ENCODE results near the gene GPR25.
A peak's percentile ranks its signal among the peaks of the same experiment; 100 is the strongest.

GPR25 gene

DNA sequence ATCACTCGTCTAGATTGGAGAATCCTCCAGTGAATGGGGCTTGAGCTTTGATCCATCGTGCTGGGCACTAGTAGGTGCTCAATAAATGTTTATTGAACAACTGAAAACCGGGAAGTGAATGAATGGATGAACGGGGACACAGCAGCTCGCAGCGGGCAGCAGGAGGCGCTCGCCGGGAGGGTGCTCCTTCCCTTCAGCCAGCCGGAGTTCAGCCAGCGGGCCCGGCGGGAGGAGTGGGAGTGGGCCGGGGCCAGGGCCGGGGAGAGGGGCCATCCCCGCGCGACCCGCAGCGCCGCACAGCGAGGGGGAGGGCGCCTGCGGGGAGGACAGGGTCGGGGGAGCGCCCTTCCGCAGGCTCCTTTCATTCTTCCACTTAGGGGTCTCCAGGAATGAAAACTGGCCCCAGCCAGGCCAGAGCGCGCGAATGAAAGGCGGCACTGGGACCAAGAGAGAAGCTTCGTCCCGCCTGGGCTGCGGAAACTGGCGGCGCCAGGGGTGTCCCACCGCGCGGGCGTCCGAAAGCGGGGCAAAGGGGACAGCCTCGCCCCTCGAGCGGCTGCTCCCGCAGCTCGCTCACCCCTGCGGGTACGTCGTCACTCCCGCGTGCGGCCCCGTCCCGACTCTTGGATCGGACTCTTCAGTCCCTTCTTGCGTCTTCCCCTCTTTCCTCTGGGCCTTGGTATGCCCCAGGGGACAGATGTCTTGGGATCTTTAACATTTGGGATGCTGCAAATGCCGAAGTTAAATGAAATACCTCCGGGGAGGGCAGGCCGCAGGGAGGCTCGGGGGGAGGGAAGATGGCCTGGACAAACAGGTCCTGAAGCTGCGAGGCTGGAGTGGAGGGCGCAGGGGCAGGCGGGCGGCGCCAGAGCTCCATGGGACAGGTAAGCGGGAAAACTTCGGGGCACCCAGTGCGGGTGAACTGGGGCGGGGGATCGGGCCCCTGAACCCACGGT lies 18.3 kb downstream of the GPR25 start:
- Histone ChIP-seq H3K9me3 (ENCODE audit: control insufficient read depth, insufficient read depth, low read length) (no peaks in the 10 kb centered on the region), H3K27me3 (ENCODE audit: control insufficient read depth, insufficient read depth, low read length) (peaks cover 3% of the 10 kb centered on the region), H3K4me1 (ENCODE audit: control insufficient read depth, insufficient read depth, low read length) (peaks cover 54% of the 10 kb centered on the region), H3K4me3 (ENCODE audit: low read depth, low read length) (peak overlapping the region; percentile 81), H3K36me3 (ENCODE audit: control insufficient read depth, insufficient read depth, low read length) (no peaks in the 10 kb centered on the region), H3K9ac (ENCODE audit: low read depth, low read length) (peak overlapping the region; percentile 99)

DNA sequence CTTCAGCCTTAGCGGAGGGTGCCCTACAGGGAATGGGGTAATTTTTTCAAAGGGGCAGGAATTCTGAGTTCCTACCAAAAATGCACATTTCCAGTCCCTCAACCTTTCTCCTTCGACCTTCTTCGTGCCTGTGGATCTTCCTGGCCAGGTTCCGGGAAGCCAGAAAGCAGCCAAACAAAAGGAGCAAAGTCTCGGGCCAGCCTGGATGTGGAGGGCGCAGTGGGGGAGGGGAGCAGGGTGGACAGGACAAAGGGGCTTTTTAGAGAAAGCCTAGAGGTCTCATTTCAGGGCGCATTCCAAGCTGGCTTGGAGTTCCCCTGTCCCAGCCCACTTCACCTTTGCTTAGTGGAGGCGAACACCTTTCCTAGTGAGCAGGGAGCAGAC lies 19.0 kb downstream of the GPR25 start:
- H3K9ac ChIP-seq (ENCODE audit: low read depth, low read length) = peak overlapping the region; percentile 99
- peaks cover 58% of the 10 kb centered on the region for H3K4me1 ChIP-seq (ENCODE audit: control insufficient read depth, insufficient read depth, low read length)
- H3K9me3 ChIP-seq (ENCODE audit: control insufficient read depth, insufficient read depth, low read length) = no peaks in the 10 kb centered on the region
- peaks cover 3% of the 10 kb centered on the region for H3K27me3 ChIP-seq (ENCODE audit: control insufficient read depth, insufficient read depth, low read length)
- H3K36me3 ChIP-seq (ENCODE audit: control insufficient read depth, insufficient read depth, low read length) = no peaks in the 10 kb centered on the region
- H3K4me3 ChIP-seq (ENCODE audit: low read depth, low read length) = peak overlapping the region; percentile 81

DNA sequence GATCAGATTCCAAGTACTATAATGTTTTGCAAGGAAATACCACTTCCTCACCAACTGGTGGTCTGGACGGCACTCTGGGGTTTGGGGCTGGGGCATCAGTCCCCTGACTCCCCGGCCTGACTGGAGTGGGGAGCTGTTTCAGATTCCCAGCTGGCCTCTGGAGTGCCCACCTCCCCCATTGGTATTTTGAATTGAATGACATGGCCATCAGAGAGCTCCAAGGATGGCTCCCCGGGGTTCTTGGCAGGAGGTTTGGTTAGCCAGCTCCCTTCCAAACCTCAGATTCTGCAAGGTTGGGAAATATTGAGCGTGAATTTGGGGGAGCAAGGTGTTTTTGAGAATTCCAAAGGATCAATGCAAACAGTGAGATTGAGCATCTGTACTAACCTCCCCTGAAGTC lies 19.8 kb downstream of the GPR25 start:
- peak overlapping the region; percentile 99 for H3K9ac ChIP-seq (ENCODE audit: low read depth, low read length)
- peak overlapping the region; percentile 81 for H3K4me3 ChIP-seq (ENCODE audit: low read depth, low read length)
- peaks cover 58% of the 10 kb centered on the region for H3K4me1 ChIP-seq (ENCODE audit: control insufficient read depth, insufficient read depth, low read length)
- no peaks in the 10 kb centered on the region for H3K9me3 ChIP-seq (ENCODE audit: control insufficient read depth, insufficient read depth, low read length)
- H3K27me3 ChIP-seq (ENCODE audit: control insufficient read depth, insufficient read depth, low read length) = peaks cover 3% of the 10 kb centered on the region
- no peaks in the 10 kb centered on the region for H3K36me3 ChIP-seq (ENCODE audit: control insufficient read depth, insufficient read depth, low read length)

DNA sequence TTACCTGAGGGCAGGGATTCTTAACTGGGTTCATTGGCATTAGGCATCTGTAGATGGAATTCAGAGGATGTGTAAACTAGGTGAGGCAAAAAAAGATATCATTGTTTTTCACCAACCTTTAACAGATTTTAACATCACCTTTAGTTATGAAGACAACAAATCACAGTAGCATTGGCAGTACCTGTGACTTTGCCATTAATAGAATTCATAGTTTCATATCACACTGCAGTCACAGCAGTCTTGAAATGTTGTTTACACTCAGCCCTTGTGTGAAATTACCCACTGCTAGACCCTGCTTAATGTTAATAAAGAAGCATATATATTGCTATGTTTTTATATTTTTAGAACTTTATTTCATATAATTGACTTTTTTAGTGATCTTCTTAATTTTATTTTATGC lies 20.2 kb downstream of the GPR25 start:
- peaks cover under 1% of the 10 kb centered on the region for H3K36me3 ChIP-seq (ENCODE audit: control insufficient read depth, insufficient read depth, low read length)
- H3K27me3 ChIP-seq (ENCODE audit: control insufficient read depth, insufficient read depth, low read length) = peaks cover 3% of the 10 kb centered on the region
- H3K9ac ChIP-seq (ENCODE audit: low read depth, low read length) = no peak overlapping the region
- H3K4me3 ChIP-seq (ENCODE audit: low read depth, low read length) = peak overlapping the region; percentile 81
- H3K9me3 ChIP-seq (ENCODE audit: control insufficient read depth, insufficient read depth, low read length) = no peaks in the 10 kb centered on the region
- peaks cover 54% of the 10 kb centered on the region for H3K4me1 ChIP-seq (ENCODE audit: control insufficient read depth, insufficient read depth, low read length)

DNA sequence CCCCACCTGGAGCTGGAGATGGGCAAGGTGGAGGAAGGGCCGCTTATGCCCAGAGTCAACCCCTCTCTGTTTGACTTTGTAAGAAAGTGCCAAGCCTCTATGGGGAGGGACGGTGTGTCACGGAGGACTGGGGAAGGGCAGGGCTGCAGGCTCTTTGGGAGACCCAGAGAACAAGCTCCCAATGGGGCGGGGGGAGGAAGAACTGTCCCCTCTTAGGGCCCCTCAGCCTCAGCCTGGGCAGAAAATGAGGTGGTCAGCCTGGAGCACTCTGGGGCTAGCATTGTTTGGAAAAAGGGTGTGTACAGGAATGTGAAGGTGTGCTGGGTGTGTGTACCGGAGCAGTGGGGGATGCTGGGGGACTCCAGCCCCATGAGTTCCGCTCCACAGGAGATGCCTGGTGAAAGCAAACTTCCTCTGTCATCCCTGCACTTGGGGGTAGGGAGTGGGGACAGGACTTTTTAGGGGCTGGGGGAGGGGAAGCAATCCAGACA lies 20.7 kb downstream of the GPR25 start:
- H3K4me3 ChIP-seq (ENCODE audit: low read depth, low read length) = peak overlapping the region; percentile 81
- H3K4me1 ChIP-seq (ENCODE audit: control insufficient read depth, insufficient read depth, low read length) = peaks cover 49% of the 10 kb centered on the region

DNA sequence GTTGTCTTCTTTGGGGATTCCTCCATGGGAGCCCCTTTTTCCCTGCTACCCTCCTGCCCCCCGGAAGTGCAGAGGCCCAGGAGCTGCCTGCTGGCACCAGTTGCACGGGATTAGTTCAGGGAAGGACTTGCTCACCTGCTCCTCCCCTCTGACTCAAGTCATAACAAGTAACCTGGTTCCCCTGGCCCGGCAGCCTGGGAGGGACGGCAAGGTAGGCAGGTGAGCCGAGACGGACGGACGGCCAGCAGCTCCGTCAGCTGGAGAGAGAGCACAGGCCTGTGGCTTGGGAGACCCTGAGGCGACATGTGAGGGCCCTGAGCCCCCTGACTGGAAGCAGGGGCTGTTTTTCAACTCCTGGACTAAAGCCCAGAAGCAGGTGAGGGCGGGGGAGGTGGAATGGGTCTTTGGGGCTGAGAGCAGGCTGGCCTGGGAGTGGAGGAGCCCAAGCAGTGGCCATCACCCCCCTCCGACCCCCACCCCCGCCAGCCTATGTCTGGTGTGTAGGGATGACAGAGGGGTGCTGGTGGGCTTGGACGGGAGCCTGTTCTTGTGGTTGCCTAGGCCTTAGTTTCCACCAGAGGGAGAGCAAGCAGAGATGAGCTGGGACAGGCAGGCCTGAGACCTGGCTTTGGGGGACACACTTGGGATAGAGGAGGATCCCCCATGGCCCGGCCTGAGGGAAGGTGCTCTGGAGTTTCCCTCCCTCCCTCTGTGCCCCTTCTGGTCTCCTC lies 22.1 kb downstream of the GPR25 start, which contains the start of gene INAVA:
Gene INAVA (plus strand): TSS at position 189 of the 731 bp plus-strand sequence. CDS start 3,501 bp downstream, outside the sequence.
- Histone ChIP-seq H3K4me3 (ENCODE audit: low read depth, low read length) (peak within 1 kb of the TSS; percentile 81), H3K4me1 (ENCODE audit: control insufficient read depth, insufficient read depth, low read length) (peaks cover 43% of the 10 kb centered on the region), H3K9ac (ENCODE audit: low read depth, low read length) (peak within 1 kb of the TSS; percentile 66)

More for the DNA sequence above, 20.7 kb downstream of the GPR25 start:
- Histone ChIP-seq H3K9ac (ENCODE audit: low read depth, low read length) (peak overlapping the region; percentile 48), H3K9me3 (ENCODE audit: control insufficient read depth, insufficient read depth, low read length) (no peaks in the 10 kb centered on the region), H3K27me3 (ENCODE audit: control insufficient read depth, insufficient read depth, low read length) (peaks cover 3% of the 10 kb centered on the region), H3K36me3 (ENCODE audit: control insufficient read depth, insufficient read depth, low read length) (peaks cover 6% of the 10 kb centered on the region)

DNA sequence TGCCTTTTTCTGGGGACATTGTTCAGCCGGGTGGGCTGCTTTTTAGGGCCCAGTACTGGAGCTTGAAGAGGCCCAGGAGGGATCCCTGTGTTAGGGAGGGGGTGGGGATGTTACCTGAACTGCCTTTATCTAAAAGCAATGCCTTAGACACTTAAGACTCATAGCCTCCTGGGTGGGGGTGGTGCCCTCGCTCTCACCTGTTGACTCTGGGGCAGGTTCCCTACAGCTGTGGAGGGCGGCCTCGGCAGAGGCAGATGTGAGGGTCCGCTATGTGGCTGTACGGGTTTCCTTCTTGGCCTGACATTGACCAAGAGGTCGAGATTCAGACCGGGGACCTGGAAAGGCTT lies 22.6 kb downstream of the GPR25 start:
- no peaks in the 10 kb centered on the region for H3K9me3 ChIP-seq (ENCODE audit: control insufficient read depth, insufficient read depth, low read length)
- peaks cover 43% of the 10 kb centered on the region for H3K4me1 ChIP-seq (ENCODE audit: control insufficient read depth, insufficient read depth, low read length)
- peak overlapping the region; percentile 66 for H3K9ac ChIP-seq (ENCODE audit: low read depth, low read length)
- H3K36me3 ChIP-seq (ENCODE audit: control insufficient read depth, insufficient read depth, low read length) = peaks cover 25% of the 10 kb centered on the region
- no peaks in the 10 kb centered on the region for H3K27me3 ChIP-seq (ENCODE audit: control insufficient read depth, insufficient read depth, low read length)
- peak overlapping the region; percentile 1 for H3K4me3 ChIP-seq (ENCODE audit: low read depth, low read length)

More for the DNA sequence above, 22.1 kb downstream of the GPR25 start, which contains the start of gene INAVA:
- no peaks in the 10 kb centered on the region for H3K27me3 ChIP-seq (ENCODE audit: control insufficient read depth, insufficient read depth, low read length)
- H3K36me3 ChIP-seq (ENCODE audit: control insufficient read depth, insufficient read depth, low read length) = peaks cover 19% of the 10 kb centered on the region
- H3K9me3 ChIP-seq (ENCODE audit: control insufficient read depth, insufficient read depth, low read length) = no peaks in the 10 kb centered on the region

DNA sequence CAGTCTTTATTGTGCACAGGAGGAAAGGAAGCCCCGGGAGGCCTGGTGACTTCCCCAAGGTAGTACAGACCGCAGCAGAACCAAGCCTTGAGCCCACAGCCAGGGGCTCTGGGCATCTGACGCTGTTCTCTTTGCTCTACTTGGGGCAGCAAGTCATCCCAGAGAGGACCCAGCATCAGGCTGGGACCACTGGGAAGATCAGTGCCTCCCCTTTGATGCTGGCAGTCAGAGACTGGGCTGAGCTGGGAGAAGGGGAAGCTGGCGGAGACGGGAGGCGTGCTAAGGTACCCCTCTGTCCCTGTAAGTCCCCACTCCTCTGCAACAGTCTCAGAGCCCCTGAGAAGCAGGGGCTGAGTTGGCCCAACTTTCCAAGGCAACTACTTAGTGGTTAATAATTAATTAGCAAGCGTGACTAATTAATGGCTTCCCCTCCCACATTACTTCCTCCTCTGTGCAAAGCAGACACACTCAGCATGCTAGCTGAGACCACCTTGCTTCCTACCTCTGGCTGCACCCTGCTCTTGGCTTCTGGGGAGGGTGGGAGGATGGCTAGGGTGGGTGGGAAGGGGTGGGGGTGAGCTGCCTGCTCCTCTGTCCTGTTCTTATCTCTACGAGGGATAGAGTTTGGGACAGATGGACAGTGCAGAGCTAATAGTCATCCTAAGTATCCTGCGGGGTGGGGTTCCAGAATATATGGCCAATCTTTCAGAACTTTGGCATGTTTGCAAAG lies 23.2 kb downstream of the GPR25 start:
- peak overlapping the region; percentile 26 for H3K9ac ChIP-seq (ENCODE audit: low read depth, low read length)
- peaks cover 43% of the 10 kb centered on the region for H3K4me1 ChIP-seq (ENCODE audit: control insufficient read depth, insufficient read depth, low read length)
- no peaks in the 10 kb centered on the region for H3K27me3 ChIP-seq (ENCODE audit: control insufficient read depth, insufficient read depth, low read length)
- no peaks in the 10 kb centered on the region for H3K9me3 ChIP-seq (ENCODE audit: control insufficient read depth, insufficient read depth, low read length)
- H3K4me3 ChIP-seq (ENCODE audit: low read depth, low read length) = peak overlapping the region; percentile 1
- peaks cover 30% of the 10 kb centered on the region for H3K36me3 ChIP-seq (ENCODE audit: control insufficient read depth, insufficient read depth, low read length)

DNA sequence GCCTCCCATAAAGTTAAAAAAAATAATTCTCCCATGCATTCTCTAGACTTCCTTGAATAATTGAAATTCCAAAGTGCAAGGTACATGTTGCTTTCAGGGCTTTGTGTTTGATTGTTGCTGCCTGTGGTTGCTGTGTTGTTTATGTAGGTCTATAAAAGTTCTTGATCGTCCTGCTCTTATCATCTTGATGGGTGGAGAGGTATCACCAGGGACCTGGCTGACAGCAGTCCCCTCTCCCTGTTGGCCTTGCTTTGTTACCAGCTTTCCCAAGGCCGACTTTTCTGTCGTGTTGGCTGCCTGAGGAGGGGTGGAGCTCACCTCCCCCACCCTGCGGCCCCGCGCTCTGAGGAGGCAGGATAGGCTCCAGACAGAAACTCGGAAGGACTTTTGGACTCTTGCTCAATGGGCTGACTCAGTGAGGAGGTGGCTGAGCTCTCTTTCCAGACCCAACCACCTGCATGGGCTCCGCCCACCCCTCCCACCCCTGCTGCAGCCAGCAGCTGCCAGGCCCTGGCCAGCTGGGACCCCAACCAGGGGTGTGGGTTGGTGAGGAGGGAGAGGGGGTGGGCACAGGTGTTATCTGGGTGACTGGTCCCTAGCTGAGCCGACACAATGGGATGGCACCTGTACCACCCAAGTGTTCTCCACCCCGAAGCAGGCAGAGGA lies 23.9 kb downstream of the GPR25 start:
- Histone ChIP-seq H3K36me3 (ENCODE audit: control insufficient read depth, insufficient read depth, low read length) (peaks cover 37% of the 10 kb centered on the region), H3K9ac (ENCODE audit: low read depth, low read length) (no peak overlapping the region), H3K27me3 (ENCODE audit: control insufficient read depth, insufficient read depth, low read length) (no peaks in the 10 kb centered on the region), H3K4me3 (ENCODE audit: low read depth, low read length) (no peak overlapping the region), H3K4me1 (ENCODE audit: control insufficient read depth, insufficient read depth, low read length) (peaks cover 43% of the 10 kb centered on the region), H3K9me3 (ENCODE audit: control insufficient read depth, insufficient read depth, low read length) (no peaks in the 10 kb centered on the region)

DNA sequence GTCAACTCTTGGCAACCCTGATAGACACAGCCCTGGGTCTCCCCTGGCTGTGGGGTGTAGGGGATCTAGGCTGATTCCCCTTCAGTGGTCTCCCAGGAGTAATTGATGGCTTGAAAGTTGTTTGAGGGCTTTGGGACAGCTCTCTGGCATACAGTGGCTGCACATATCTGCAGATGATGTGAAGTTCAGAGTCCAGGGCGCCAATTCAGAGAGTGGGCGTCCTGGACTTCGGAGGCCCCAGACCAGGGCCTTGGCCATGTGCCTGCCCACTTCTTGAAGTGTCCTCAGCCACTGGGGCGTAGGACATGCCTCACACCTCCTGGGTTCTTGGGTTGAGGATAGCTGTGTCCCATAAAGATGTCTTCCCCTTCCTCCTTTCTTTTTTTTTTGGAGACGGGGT lies 24.5 kb downstream of the GPR25 start:
- no peak overlapping the region for H3K4me3 ChIP-seq (ENCODE audit: low read depth, low read length)
- H3K4me1 ChIP-seq (ENCODE audit: control insufficient read depth, insufficient read depth, low read length) = peaks cover 43% of the 10 kb centered on the region
- no peaks in the 10 kb centered on the region for H3K9me3 ChIP-seq (ENCODE audit: control insufficient read depth, insufficient read depth, low read length)
- peaks cover 43% of the 10 kb centered on the region for H3K36me3 ChIP-seq (ENCODE audit: control insufficient read depth, insufficient read depth, low read length)
- H3K9ac ChIP-seq (ENCODE audit: low read depth, low read length) = no peak overlapping the region
- no peaks in the 10 kb centered on the region for H3K27me3 ChIP-seq (ENCODE audit: control insufficient read depth, insufficient read depth, low read length)

DNA sequence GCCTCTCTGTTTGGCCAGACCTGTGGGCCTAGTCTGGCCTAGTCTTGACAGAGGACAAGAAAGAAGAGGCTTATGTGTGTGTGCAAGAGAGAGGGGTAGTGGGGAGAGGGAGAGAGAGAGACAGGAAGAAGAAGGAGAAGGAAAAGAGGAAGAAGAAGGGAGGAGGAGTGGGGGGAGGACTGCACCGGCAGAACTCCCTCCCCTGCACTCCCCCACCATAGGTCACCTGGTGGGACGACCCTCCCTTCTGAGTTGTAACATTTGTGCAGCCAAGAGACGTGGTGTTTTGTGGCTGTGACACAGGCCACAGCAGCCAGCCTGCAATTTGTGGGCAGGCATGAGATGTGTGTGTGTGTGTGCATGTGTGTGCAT lies 26.2 kb downstream of the GPR25 start:
- H3K36me3 ChIP-seq (ENCODE audit: control insufficient read depth, insufficient read depth, low read length) = peaks cover 50% of the 10 kb centered on the region
- peaks cover 30% of the 10 kb centered on the region for H3K4me1 ChIP-seq (ENCODE audit: control insufficient read depth, insufficient read depth, low read length)
- H3K4me3 ChIP-seq (ENCODE audit: low read depth, low read length) = no peak overlapping the region
- H3K27me3 ChIP-seq (ENCODE audit: control insufficient read depth, insufficient read depth, low read length) = no peaks in the 10 kb centered on the region
- no peaks in the 10 kb centered on the region for H3K9me3 ChIP-seq (ENCODE audit: control insufficient read depth, insufficient read depth, low read length)
- no peak overlapping the region for H3K9ac ChIP-seq (ENCODE audit: low read depth, low read length)

Measured in iPS-15b (cell line).